ENCODE results near the gene MMP25.
"Not testable (repeated sequence)": the region's sequence is repeated elsewhere in the genome, so short reads cannot be mapped to it uniquely, and the experiment has no call there.

Gene MMP25

GRCh38 chr16:3056336-3057180 is 10.2 kb downstream of the MMP25 start:
- DNase-seq: no peak

GRCh38 chr16:3057181-3058138 is 11.1 kb downstream of the MMP25 start:
- DNase-seq: no peak

GRCh38 chr16:3058139-3059030 is 12.0 kb downstream of the MMP25 start:
- peak; percentile 39 for DNase-seq

- peak; percentile 59 for DNase-seq
Measured at GRCh38 chr16:3059041-3059722, 12.8 kb downstream of the MMP25 start.

GRCh38 chr16:3059723-3060242 is 13.4 kb downstream of the MMP25 start:
- no peak for DNase-seq

GRCh38 chr16:3060339-3061127 is 14.2 kb downstream of the MMP25 start:
- DNase-seq: no peak

- DNase-seq: no peak
Measured at GRCh38 chr16:3062553-3062952, 16.2 kb downstream of the MMP25 start.

- DNase-seq: no peak
Measured at GRCh38 chr16:3063625-3064386, 17.4 kb downstream of the MMP25 start.

GRCh38 chr16:3065069-3065741 is 18.8 kb downstream of the MMP25 start, which contains the start of gene IL32:
Gene IL32 (plus strand): TSS chr16:3065640. CDS start chr16:3065812, 172 bp downstream.
- DNase-seq: no peak

GRCh38 chr16:3065742-3066439 is 19.5 kb downstream of the MMP25 start:
- no peak for DNase-seq

- no peak for DNase-seq
Measured at GRCh38 chr16:3066440-3066748, 20.0 kb downstream of the MMP25 start.

GRCh38 chr16:3068487-3068886 is 22.1 kb downstream of the MMP25 start:
- DNase-seq: no peak

GRCh38 chr16:3069146-3069545 is 22.8 kb downstream of the MMP25 start:
- not testable (repeated sequence) for DNase-seq

- no peak for DNase-seq
Measured at GRCh38 chr16:3070608-3071111, 24.3 kb downstream of the MMP25 start.

GRCh38 chr16:3071655-3072054 is 25.3 kb downstream of the MMP25 start:
- no peak for DNase-seq

- not testable (repeated sequence) for DNase-seq
Measured at GRCh38 chr16:3072148-3072547, 25.8 kb downstream of the MMP25 start.

GRCh38 chr16:3072576-3073263 is 26.4 kb downstream of the MMP25 start:
- not testable (repeated sequence) for DNase-seq

GRCh38 chr16:3073448-3073847 is 27.1 kb downstream of the MMP25 start:
- DNase-seq: no peak

Data from NCI-H2171 treated with DMSO at 0.1 percent for 48 hours (cell line).